GM12801 (cell line): Measurements from ENCODE around the gene SCGB1D1.

ENCODE experiments used
- TF ChIP-seq, protein P1 (sequence below): IDR thresholded peaks from one replicate; pipeline ENCODE4 v1.5.1; 2011; ENCODE audit warnings: control low read depth; ENCODE audit not compliant: insufficient read length; ENCODE audit errors: extremely low read depth

The SCGB1D1 gene

DNA sequence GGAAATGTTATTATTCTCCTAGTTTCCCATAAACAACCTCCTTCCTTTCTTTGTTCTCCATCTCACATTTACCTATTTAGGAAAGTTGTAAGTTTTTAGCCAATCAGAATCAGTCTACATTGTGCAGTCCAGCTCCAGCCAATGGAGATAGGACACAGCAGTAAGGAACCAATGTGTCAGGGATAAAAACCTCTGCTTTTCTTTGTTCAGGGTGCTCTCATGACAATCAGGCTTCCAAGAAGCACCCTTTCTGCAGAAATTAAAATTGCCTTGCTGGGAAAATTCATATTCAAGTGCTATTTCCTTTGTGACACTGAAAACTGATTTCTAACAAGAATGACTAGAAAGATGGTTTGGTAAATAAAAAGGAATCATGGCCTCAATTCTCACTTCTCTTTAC is 33.1 kb downstream of the SCGB1D1 start:
- TF ChIP-seq, protein P1, sequence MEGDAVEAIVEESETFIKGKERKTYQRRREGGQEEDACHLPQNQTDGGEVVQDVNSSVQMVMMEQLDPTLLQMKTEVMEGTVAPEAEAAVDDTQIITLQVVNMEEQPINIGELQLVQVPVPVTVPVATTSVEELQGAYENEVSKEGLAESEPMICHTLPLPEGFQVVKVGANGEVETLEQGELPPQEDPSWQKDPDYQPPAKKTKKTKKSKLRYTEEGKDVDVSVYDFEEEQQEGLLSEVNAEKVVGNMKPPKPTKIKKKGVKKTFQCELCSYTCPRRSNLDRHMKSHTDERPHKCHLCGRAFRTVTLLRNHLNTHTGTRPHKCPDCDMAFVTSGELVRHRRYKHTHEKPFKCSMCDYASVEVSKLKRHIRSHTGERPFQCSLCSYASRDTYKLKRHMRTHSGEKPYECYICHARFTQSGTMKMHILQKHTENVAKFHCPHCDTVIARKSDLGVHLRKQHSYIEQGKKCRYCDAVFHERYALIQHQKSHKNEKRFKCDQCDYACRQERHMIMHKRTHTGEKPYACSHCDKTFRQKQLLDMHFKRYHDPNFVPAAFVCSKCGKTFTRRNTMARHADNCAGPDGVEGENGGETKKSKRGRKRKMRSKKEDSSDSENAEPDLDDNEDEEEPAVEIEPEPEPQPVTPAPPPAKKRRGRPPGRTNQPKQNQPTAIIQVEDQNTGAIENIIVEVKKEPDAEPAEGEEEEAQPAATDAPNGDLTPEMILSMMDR, result no peak

DNA sequence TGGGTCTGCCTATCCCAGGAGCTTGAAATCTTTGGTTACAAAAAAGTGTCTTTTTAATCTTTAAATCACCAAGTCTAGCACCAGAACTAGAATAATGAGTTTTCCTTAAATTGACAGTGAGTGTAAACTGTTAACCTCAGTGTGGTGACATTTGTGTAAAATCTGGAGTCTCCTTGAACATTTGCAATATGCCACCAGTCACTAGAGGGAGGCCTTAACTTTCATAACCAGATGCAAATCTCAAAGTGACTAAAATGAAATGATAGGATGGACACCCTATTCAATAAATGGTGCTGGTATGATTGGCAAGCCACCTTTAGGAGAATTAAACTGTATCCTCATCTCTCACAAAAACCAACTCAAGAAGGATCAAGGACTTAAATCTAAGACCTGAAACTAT is 43.7 kb downstream of the SCGB1D1 start:
- TF ChIP-seq, protein P1, result no peak

DNA sequence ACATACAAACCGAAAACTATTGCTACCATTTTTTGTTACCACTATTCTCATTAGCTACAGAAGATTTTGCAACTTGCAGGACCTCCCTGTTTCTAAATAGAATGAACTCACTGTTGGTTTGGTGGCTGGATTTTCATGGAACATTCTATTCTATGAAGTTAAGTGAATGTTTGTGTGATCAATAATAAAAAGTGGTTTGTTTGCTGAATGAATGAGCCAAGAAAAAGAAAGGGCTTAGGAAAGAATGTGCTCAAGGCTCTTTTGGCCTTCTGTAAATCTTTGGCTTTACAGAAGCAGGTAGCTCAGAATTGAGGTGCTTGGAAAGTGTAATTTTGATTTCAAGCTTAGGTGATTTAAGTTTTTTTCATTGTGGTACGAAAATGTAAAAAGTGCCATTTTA is 46.2 kb downstream of the SCGB1D1 start:
- TF ChIP-seq, protein P1, result no peak

DNA sequence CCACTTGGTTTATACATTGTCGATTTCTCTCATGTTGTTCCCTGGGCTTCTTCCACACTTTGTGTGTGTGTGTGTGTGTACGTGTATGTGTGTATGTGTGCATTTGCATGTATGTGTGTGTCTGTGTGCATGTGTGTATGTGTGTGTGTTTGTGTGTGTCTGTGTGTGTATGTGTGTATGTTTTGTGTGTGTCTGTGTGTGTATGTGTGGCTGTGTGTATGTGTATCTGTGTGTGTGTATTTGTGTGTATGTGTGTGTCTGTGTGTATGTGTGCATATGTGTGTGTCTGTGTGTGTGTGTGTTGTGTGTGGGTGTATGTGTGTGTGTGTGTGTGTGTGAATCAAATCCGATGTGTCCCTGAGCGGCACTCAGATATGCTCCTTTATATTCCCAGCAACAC is 47.5 kb downstream of the SCGB1D1 start:
- TF ChIP-seq, protein P1, result no peak

DNA sequence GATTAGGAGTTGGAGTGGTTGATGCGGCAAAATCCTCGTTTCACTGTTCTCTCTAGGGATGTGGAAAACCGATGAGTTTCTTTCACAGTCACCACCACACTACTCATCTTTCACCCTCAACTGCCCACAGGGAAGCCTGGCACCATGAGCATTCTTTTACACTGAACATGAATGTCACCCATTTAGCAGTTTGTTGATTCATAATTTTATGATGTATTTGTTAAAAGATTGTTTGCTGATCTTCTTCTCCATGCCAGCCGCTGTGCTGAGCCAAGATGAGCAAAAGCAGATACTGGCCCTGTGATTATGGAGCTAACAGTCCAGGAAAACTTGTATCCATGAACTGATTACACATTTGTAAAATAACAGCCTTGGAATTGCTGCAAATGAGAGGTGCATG is 48.1 kb downstream of the SCGB1D1 start:
- TF ChIP-seq, protein P1, result no peak

DNA sequence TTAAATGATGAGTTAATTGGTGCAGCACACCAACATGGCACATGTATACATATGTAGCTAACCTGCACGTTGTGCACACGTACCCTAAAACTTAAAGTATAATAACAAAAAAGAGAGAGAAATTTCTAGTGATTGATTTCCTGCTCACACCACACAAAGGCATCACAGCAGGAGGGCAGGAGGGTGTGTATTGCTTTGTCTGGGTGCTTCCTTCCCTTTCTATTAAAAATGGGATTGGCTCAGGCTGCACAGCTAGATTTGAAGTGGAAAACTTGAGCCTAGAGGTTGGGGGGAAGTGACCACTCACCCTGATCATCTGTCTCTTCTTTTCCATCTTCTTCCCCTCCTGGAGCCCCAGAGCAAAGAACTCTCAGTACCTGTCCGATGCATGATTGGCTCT is 51.1 kb downstream of the SCGB1D1 start:
- TF ChIP-seq, protein P1, result no peak

DNA sequence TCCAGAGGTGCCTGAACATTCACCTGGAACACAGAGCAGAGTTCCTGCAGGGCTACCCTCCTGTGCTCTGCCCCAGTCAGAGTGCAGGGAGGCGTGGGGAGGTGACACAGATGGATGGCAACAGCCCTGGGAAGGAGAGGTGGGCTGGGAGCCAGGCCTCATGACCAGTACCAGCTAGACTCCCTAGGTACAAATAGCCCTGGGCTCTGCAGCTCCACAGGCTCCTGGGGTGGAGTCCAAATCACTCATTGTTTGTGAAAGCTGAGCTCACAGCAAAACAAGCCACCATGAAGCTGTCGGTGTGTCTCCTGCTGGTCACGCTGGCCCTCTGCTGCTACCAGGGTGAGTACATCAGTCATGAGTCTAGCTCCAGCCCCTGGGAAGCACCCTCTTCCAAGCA is 52.0 kb downstream of the SCGB1D1 start, which contains the start of gene SCGB1D2:
TSS of gene SCGB1D2 (plus strand) at position 219 of the 400 bp plus-strand sequence. CDS start at position 288, 69 bp downstream.
- TF ChIP-seq, protein P1, result no peak
